ENCODE data around the gene LRMDA.

The LRMDA gene

DNA sequence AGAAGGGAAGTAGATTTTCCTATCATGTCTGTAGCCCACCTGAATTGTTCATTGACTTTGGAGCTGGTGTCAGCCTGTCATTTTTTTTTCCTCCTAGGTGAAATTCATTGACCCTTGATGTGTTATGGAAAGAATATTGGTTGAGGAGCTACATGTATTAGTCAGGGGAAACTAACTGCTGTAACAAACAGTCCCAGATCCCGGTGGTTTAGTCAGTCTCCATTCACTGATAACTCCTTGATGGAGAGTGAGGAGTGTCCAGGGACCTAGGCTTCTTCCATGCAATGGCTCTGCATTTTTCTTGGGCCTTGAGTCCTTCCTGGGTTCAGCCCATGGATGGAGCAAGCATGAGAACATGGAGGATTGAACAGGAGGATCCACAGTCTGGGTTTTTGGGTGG is 643.2 kb downstream of the LRMDA start:
- no peak for DNase-seq

DNA sequence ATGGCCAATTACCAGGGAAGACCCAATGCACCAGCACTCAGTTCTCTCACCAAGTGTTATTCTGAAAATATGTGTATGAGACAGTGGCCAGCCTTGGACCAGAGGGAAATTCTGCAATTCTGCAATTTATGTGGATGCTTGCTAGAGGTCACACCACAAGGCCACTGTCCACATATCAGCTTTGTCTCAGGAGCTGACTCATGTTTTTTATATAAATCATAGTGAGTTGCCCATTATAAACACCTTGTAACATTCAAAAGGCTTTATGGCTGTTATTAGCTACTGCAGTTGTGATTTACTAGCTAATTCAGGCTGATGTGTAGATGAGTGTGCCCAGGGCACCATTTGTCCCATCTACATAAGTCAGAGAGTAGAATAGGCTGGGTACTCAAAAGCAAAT is 649.0 kb downstream of the LRMDA start:
- DNase-seq: no peak

DNA sequence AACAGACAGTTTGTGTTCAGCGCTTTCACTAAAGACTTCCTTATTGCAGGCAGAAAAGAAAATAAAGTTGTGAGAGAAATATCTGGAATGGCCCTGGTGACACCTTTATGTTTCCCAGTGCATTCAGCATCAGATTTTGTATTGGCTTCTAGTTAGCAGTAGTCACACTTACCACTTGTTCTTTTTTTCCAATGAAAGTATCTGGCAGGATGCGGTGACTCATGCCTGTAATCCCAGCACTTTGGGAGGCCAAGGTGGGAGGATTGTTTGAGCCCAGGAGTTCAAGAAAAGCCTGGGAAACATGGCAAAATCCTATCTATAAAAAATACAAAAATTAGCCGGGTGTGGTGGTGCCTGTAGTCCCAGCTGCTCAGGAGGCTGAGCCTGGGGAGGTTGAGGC is 649.6 kb downstream of the LRMDA start:
- DNase-seq: no peak

DNA sequence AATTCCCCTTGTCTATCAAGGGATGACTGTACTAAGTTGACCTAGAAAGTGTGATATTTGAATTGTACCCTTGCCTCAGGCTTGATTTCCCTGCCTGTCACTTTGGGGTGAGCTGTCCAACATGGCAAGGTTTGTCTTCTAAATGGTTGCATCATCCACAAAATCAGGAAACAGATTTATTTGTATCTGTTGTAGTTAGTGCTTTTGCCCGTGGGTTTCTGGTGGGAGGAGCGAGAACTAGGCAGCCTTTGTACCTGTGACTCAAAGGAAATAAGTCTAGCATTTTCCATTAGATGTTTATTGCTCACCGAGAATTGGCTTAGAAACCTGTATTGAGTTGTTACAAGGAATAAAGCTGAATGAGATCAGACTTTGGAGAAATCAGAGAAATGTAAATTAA is 650.8 kb downstream of the LRMDA start:
- no peak for DNase-seq

DNA sequence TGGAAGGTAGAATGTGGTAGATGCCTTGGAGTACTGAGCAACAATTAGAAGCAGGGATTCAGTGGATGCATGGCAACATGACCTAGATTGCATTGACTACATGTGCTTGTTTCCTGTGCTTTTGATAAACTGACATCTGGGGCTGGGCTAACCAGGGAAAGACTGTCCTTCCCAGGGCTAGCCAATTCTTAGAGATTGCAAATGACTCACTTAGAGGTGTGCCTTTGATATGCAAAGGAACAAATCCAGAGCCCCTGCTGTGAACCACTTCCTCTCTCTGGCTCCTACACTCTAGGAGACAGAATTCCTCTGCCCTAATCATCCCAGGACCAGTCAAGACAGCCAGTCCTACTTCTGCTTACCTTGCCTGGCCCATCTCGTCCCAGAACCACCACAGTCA is 651.5 kb downstream of the LRMDA start:
- no peak for DNase-seq

DNA sequence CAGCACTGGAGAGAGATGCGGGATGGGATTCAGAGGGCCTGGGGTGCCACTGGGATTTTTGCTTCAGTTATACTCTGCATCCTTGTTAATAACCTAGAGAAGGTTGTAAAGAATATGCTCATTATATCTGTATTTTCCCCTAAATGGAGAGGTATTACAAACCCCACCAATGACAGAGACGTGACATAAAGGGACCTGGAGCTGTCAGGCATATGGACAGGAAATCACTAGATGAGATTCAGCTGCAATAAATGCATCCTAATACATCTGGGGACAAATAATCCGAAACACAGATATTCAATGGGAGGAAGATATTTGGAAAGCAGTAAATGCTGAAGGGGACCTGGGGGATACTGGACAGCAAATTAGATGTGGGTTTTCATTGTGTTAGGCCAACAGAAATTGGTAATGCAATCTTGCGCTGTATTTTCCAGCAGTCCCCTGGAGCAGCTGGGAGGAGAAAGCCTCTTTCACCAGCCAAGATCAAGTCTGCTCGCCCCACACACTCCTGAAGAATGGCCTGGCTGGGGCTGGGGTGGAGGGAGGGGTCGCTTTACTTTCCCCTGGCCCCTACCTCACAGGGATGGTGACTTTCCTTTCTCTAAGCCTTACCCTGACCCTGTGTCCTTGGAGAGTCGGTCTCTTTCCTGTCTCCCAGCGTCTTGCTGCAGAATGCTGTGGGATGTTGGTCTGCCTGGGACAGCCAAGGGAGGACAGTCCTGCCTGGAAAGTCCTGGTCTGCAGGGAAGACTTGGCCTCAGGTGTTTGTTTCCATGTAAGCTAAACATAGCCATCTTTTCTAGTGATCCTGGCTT is 653.8 kb downstream of the LRMDA start:
- no peak for DNase-seq

DNA sequence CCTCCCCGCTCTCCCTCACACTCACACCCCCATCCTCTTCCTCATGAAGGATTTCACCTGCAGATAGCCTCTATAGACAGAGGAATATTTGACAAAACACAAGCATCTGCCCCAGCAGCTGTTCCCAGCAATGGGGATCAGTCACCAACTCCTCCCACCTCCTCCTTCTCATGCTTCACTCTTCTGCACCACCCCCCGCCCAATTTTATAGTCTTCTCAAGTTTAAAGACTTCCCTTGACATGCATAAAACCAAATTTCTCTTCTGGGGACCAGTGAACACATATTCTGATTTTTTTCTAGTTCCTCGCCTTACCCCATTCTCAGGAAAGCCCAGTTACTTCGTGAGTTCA is 654.4 kb downstream of the LRMDA start:
- DNase-seq: no peak

DNA sequence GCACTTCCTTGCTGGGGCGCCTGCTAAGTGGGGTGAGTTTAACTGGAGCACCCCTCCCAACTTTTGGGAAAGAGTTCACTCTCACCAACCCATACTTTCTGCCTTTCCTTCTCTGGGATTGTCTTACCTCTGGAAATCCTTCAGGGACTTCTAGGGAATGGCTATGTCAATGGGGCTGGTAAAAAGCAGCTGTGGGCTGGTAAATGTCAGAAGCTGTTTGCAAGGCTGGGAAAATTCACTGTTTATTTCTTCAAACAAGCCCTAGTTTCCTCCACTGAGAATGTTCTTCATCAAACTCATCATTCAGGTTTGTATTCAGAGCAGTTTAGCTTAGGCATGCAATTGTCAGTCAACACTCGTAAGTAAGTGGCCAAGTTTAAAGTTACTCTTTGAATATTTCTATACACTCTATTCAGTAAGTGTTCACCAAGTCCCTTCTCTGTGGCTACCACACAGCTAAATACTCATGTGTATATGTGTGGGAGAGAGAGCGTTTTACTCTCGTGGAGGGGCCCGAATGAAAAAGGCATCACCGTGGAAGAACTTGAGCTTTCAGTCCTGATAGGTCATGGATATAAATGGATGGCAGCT is 654.8 kb downstream of the LRMDA start:
- DNase-seq: no peak

DNA sequence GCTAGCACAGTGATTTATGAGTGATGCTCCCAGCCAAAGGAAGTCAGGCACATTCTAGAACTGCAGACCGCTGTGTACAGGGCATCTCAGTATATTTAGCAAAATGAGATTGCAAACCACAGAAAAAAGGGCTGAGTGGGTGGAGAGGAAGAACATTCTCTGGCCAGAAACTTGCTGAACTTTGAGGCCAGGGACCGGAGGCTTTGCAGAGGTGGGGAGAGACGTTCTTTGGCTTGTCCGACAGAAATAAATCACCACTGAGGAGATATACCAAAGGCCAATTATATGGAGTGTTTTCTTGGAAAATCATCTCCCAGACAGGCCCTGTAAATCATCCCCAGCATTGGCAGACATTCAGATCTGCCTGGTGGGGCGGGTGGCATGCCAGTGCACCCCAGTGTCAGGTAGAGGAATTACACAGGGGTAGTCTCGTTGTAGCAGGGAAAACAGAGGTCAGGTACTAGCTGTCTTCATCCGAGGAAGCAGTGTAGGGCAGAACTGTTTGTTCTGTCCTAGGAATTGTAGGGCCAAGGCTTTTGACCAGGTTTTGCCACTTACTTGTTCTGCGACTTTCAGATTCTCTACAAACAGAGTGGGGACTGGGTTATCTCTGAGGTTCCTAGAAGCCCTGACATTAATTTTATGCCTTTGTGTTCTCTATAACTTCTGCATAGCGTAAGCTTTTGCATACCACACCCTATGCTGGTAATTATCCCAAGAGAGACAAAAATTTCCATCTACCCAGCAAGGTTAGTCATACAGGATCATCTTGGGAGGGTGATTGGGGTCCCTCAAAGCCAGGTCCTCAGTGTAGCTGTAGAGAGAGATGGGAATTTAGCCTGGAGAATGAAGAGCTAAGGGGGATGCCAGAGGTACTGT is 655.6 kb downstream of the LRMDA start:
- DNase-seq: no peak

DNA sequence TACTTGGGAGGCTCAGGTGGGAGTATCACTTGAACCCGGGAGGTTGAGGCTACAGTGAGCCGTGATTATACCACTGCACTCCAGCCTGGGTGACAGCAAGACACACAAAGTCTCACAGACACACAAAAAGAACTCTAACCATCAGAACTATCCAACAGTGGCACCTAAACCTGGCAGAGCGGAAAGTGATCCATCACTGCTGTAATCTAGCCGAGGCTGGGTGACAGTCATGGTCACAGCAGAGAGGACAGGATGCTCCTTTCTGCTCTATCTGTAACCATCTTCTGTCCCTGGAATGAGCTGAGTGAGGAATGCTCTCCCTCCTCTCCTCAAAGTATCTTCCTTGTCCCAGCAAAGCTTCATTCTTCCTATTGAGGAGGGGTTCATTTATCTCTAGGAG is 656.6 kb downstream of the LRMDA start:
- DNase-seq: no peak

DNA sequence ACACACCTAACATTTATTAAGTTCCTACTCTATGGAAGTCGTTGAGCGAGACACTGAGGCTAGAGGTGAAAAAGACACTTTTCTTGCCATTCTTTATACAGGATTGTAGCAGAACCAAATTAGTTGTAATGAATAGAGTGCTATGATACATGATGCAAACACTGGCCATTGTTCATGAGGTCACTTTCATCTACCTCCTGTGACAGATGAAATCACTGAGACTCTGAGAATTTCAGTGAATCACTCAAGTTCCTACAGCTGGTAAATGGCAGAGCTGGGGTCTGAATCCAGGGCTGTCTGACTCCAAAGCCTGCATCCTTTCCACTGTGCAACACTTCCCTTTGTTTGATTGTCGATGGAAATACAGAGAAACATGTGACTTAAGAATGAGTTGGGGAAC is 657.6 kb downstream of the LRMDA start:
- DNase-seq: no peak

DNA sequence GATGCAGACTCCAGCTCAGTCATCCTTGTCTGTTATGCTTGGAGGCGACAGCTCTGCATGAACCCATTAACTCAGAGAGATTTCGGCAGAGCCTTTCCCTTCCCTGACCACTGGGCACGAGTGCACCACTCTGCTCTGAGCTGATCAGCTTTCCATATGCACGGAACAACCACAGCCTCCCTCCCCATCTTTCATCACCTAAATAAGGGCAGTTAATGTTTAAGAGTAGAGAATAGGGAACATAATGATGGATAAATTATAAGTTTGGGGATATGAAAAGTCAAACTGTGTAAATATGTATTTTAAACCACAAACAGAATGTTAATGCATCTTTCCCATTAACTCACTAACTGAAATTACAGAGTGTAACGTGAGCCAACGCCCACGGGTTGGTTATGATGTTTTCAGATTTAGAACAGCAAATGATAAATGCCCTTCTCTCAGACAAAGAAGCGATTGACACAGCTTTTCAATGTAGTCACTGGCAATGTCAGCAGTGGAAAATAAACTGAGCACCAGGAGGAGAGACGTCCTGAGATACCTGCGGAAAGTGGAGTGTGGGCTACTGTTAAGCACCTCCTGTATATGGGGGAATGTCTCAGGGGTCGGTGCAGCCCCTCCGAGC is 658.2 kb downstream of the LRMDA start:
- no peak for DNase-seq

DNA sequence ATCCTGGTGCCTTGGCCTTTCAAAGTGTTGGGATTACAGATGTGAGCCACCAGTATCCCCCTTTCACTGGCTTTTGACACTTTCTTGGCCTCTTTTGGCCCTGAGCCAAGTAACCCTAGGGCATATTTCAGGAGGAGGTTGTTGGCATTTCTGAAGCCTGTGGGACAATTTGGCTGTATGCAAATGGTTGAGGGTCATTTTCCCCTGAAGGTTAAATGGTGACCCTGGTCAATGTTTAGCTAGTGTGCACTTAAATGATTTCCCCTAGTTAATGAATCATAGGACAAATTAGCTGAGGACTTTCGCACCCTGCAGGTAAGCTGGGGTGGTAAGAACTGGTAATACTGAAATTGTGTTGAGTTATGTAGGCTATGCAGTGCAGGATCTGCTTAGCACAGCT is 660.5 kb downstream of the LRMDA start:
- no peak for DNase-seq

DNA sequence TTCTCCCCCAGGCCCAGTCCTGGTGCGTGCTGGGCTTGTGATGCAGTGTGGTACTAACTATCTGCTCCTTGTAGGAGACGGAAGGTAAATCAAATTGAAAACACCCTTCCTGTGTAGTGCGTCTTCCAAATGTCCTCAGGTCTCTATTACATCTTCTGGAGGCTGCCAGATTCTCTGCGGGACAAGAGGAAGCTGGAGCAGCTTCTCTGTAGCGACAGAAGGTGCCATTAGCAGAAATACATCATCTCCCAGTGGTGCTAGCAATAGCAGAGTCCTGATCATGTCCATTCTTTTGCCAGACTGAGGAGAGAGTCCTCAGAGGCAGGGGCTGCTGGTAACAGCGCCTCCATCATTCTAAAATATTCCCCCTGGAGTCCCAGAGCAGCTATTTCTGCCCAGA is 675.2 kb downstream of the LRMDA start:
- no peak for DNase-seq

DNA sequence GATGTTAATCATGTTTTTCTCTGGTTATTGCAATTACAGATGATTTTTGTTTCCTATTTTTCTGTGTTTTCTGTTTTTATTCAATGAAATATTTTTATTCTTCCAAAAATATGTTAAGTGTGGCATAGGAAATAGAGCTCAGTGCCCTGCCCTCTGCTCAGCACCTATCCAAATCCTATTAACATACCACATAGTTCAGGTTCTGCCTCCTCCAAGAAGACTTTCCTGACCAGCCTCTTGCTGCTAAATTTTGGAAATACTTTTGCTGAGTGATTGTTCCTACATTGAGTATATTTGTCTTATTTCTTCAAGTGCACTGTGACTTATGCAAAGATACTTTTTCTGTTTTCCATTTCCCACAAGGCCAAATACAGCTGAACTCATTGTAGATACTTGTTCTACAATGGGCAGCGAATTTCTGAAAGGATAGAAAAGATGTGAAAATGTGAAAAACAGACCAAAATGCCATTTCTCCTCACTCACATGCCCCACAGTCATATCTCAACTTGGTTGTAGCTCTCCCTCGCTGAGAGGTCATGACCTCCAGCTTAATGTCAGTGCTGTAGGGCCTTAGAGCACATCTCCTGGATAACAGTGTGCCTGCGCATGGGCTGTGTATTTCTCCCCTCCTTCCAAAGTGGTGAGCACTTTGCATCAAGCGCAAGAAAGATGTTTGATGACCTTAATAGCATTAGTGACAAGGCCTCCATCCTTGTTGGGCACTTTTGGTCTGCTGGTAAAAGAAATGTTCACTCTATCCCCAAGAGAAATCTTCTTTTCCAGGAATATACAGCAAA is 677.3 kb downstream of the LRMDA start:
- DNase-seq: no peak

DNA sequence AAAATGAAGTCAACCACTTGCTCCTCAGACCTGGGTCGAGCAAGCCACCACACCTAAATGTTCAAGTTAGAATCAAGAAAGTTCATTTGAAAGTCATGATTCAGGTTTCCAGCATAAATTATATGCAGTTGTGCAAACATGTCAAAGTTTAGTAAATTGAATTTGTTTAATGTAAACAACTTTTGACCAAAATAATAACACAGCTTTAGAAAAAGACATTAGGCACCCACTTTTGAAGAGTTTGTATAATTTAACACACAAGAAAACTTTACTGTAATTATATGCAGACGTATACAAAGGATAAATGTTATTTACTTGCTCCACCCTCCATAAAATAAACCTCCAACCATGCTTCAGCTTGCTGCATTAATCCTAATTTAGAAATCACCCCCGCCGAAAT is 680.0 kb downstream of the LRMDA start:
- DNase-seq: no peak

DNA sequence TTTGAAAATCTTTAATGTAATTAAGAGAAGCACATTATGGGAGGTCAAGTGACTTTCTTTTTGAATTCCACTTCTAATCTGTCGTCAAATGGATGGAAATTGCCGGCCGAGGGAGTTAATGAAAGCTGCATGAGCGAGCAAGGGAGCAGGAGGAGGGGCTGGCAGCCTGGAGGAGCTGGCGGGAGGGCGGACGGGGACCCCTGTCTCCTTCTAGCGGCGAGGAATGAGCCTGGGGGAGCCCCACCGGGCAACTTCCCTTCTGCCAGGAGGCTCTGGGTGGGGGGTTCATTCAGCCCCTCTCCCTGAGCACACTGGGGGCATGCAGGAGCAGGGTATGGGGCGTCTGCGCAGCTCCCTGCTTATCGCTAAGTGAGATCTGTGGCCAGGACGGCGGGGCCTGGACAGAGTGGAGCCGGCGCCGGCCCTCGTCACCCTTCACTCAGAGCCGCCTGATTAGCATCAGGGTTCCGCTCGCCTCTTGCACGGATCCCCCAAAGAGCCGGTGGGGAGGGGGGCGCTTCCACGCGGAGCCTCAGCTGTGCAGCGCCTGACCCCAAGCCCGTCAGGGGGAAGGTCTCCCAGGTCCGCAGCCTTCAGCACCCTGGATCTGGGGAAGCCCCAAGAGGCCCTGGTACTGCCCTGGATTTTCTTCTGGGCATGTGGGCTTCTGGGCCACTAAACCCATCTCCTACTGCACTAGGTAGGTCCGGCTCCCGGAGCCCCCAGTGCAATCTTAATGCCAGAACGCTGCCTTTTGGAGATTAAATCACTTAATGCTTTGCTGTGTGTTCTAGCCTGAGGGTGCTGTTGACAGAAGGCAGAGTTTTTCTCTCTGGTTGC is 680.8 kb downstream of the LRMDA start:
- no peak for DNase-seq

DNA sequence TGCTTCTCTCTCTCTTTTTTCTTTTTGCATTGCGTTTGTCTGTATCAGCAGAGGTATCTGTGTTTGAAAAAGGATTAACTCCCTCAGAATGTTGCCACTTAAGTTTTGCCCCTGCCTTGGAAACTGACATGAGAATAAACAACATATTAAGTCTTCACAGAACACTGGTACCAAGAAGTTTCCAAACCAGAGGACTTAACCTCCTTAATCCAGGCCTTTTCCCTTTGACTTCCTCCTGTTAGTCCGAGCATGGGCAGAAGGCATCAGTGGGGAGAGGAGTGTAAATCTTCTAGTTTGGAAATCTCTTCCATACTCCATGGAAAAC is 681.4 kb downstream of the LRMDA start:
- no peak for DNase-seq

DNA sequence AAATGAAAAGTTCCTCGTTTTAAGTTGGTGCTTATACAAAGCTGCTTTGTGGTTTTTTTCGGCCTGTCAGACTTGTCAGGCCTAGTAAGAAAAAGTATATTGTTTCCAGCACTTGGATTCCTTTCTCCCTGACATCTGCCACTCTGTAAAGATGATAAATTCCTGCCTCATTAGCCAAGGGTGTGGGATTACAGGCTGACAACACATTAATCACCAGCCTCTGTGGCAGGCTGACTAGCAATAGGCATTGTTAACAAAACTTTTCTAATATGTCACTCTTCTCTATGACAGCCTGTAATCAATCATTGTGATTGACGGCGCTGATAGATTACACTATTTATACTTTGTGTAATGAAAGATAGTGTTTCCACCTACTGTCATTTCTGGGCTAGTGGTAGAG is 682.5 kb downstream of the LRMDA start:
- DNase-seq: no peak

DNA sequence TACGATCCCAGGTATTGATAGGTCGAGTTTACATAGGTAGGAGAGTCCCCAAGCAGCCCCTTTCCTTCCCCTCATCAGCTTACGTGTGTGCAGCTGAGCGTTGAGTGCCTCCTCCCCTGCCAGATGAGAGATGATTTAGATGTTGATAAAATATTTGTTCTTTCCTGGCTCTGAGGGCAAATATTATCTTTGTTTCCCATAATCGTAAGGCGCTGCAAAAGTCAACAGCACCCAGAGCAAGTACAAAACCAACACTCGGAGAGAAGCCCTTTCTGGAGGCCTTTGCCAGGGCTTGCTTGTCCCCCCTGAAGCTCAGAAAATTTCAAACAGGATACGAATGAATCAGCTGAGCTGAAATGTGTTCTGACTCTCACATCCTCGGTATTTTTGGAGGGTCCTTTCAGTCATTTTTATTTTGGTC is 683.2 kb downstream of the LRMDA start:
- DNase-seq: no peak

DNA sequence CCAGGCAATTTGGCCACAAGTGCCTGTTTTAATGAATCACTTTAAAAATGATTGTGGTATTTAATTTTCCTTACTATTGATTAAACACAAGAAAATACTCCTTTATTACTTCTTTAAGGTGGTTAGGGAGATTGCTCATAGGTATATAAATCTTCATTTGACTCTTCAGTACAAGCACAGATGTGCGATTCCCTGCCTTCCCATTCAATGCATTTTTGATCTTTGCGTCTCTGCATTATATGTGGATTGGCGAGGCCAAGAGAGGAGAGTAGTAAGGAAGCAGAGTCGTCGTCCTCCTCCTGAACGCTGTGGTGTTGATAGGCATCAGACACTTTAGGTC is 683.7 kb downstream of the LRMDA start:
- DNase-seq: no peak

Measured in DMS79 (cell line).